ENCODE results near the gene ZDHHC9. TPM values are rescaled to one million over a fixed set of nuclear protein-coding genes. Genes with fewer than 3 reads are reported as not detected.

Gene ZDHHC9
- total RNA-seq, 1 experiment from 2014 or later: 19.4 TPM

- H3K4me3 ChIP-seq: no peak overlapping the region
- H3K27me3 ChIP-seq (replicated peaks): no peaks in the 10 kb centered on the region
- no peak for DNase-seq (ENCODE audit: low read depth in 1 of 2, low spot score in 2 of 2)
- no peaks in the 10 kb centered on the region for H3K9me3 ChIP-seq (replicated peaks)
- no peaks in the 10 kb centered on the region for H3K4me1 ChIP-seq (replicated peaks)
- H3K36me3 ChIP-seq: no peaks in the 10 kb centered on the region
- H3K27ac ChIP-seq: no peak overlapping the region
These were observed 57.5 kb downstream of the ZDHHC9 start for GRCh38 chrX:129786210-129786651.

GRCh38 chrX:129785160-129785947 is 58.3 kb downstream of the ZDHHC9 start:
- Histone ChIP-seq H3K27ac (no peak overlapping the region), H3K9me3 (replicated peaks) (no peaks in the 10 kb centered on the region), H3K27me3 (replicated peaks) (no peaks in the 10 kb centered on the region), H3K4me1 (replicated peaks) (no peaks in the 10 kb centered on the region), H3K36me3 (no peaks in the 10 kb centered on the region), H3K4me3 (no peak overlapping the region)
- no peak for DNase-seq (ENCODE audit: low read depth in 1 of 2, low spot score in 2 of 2)

GRCh38 chrX:129784371-129784770 is 59.3 kb downstream of the ZDHHC9 start:
- Histone ChIP-seq H3K4me3 (no peak overlapping the region), H3K4me1 (replicated peaks) (no peaks in the 10 kb centered on the region), H3K27me3 (replicated peaks) (no peaks in the 10 kb centered on the region), H3K36me3 (no peaks in the 10 kb centered on the region), H3K9me3 (replicated peaks) (no peaks in the 10 kb centered on the region), H3K27ac (no peak overlapping the region)
- DNase-seq (ENCODE audit: low read depth in 1 of 2, low spot score in 2 of 2): no peak

- no peaks in the 10 kb centered on the region for H3K36me3 ChIP-seq
- no peak overlapping the region for H3K4me3 ChIP-seq
- H3K9me3 ChIP-seq (replicated peaks): no peaks in the 10 kb centered on the region
- no peaks in the 10 kb centered on the region for H3K4me1 ChIP-seq (replicated peaks)
- DNase-seq (ENCODE audit: low read depth in 1 of 2, low spot score in 2 of 2): no peak
- no peak overlapping the region for H3K27ac ChIP-seq
- no peaks in the 10 kb centered on the region for H3K27me3 ChIP-seq (replicated peaks)
These were observed 60.4 kb downstream of the ZDHHC9 start for GRCh38 chrX:129783291-129783713.

- no peaks in the 10 kb centered on the region for H3K36me3 ChIP-seq
- no peaks in the 10 kb centered on the region for H3K4me1 ChIP-seq (replicated peaks)
- DNase-seq (ENCODE audit: low read depth in 1 of 2, low spot score in 2 of 2): no peak
- no peak overlapping the region for H3K4me3 ChIP-seq
- H3K27me3 ChIP-seq (replicated peaks): no peaks in the 10 kb centered on the region
- H3K9me3 ChIP-seq (replicated peaks): no peaks in the 10 kb centered on the region
- no peak overlapping the region for H3K27ac ChIP-seq
These were observed 61.0 kb downstream of the ZDHHC9 start for GRCh38 chrX:129782706-129783105.

GRCh38 chrX:129781680-129782495 is 61.8 kb downstream of the ZDHHC9 start:
- H3K36me3 ChIP-seq: no peaks in the 10 kb centered on the region
- DNase-seq (ENCODE audit: low read depth in 1 of 2, low spot score in 2 of 2): no peak
- H3K9me3 ChIP-seq (replicated peaks): no peaks in the 10 kb centered on the region
- no peak overlapping the region for H3K4me3 ChIP-seq
- H3K27ac ChIP-seq: no peak overlapping the region
- H3K27me3 ChIP-seq (replicated peaks): no peaks in the 10 kb centered on the region
- H3K4me1 ChIP-seq (replicated peaks): peaks cover 4% of the 10 kb centered on the region; the same call in 1 of the 2 replicates

- no peak for DNase-seq (ENCODE audit: low read depth in 1 of 2, low spot score in 2 of 2)
- no peaks in the 10 kb centered on the region for H3K36me3 ChIP-seq
- H3K4me3 ChIP-seq: no peak overlapping the region
- H3K4me1 ChIP-seq (replicated peaks): peaks cover 4% of the 10 kb centered on the region; the same call in 1 of the 2 replicates
- no peaks in the 10 kb centered on the region for H3K9me3 ChIP-seq (replicated peaks)
- no peaks in the 10 kb centered on the region for H3K27me3 ChIP-seq (replicated peaks)
- no peak overlapping the region for H3K27ac ChIP-seq
These were observed 62.5 kb downstream of the ZDHHC9 start for GRCh38 chrX:129781134-129781672.

- H3K27ac ChIP-seq: no peak overlapping the region
- H3K4me3 ChIP-seq: no peak overlapping the region
- H3K9me3 ChIP-seq (replicated peaks): no peaks in the 10 kb centered on the region
- no peaks in the 10 kb centered on the region for H3K27me3 ChIP-seq (replicated peaks)
- no peaks in the 10 kb centered on the region for H3K36me3 ChIP-seq
- H3K4me1 ChIP-seq (replicated peaks): peaks cover 4% of the 10 kb centered on the region; the same call in 1 of the 2 replicates
- no peak for DNase-seq (ENCODE audit: low read depth in 1 of 2, low spot score in 2 of 2)
These were observed 63.1 kb downstream of the ZDHHC9 start for GRCh38 chrX:129780441-129781105.

GRCh38 chrX:129779747-129780146 is 63.9 kb downstream of the ZDHHC9 start, which contains the start of gene SASH3:
SASH3 (plus strand) TSS chrX:129779949; CDS start chrX:129780098, 149 bp downstream.
- Histone ChIP-seq H3K4me3 (no peak within 1 kb of the TSS), H3K36me3 (no peaks in the 10 kb centered on the region), H3K9me3 (replicated peaks) (no peaks in the 10 kb centered on the region), H3K27ac (no peak within 1 kb of the TSS), H3K27me3 (replicated peaks) (no peaks in the 10 kb centered on the region), H3K4me1 (replicated peaks) (peaks cover 4% of the 10 kb centered on the region; the same call in 1 of the 2 replicates)
- no peak for DNase-seq (ENCODE audit: low read depth in 1 of 2, low spot score in 2 of 2)

GRCh38 chrX:129779086-129779672 is 64.5 kb downstream of the ZDHHC9 start:
- H3K36me3 ChIP-seq: no peaks in the 10 kb centered on the region
- H3K27ac ChIP-seq: no peak overlapping the region
- H3K4me1 ChIP-seq (replicated peaks): peaks cover 4% of the 10 kb centered on the region; the same call in 1 of the 2 replicates
- no peak overlapping the region for H3K4me3 ChIP-seq
- no peaks in the 10 kb centered on the region for H3K27me3 ChIP-seq (replicated peaks)
- no peak for DNase-seq (ENCODE audit: low read depth in 1 of 2, low spot score in 2 of 2)
- H3K9me3 ChIP-seq (replicated peaks): no peaks in the 10 kb centered on the region

- H3K4me3 ChIP-seq: no peak overlapping the region
- DNase-seq (ENCODE audit: low read depth in 1 of 2, low spot score in 2 of 2): peak in 1 of 2 experiments; percentile 4
- peaks cover 4% of the 10 kb centered on the region; the same call in 1 of the 2 replicates for H3K4me1 ChIP-seq (replicated peaks)
- no peaks in the 10 kb centered on the region for H3K9me3 ChIP-seq (replicated peaks)
- no peaks in the 10 kb centered on the region for H3K27me3 ChIP-seq (replicated peaks)
- no peak overlapping the region for H3K27ac ChIP-seq
- H3K36me3 ChIP-seq: no peaks in the 10 kb centered on the region
These were observed 66.3 kb downstream of the ZDHHC9 start for GRCh38 chrX:129777218-129778030.

GRCh38 chrX:129773649-129774458 is 69.8 kb downstream of the ZDHHC9 start:
- Histone ChIP-seq H3K27ac (no peak overlapping the region), H3K36me3 (no peaks in the 10 kb centered on the region), H3K27me3 (replicated peaks) (no peaks in the 10 kb centered on the region), H3K4me3 (no peak overlapping the region), H3K9me3 (replicated peaks) (no peaks in the 10 kb centered on the region), H3K4me1 (replicated peaks) (peaks cover 4% of the 10 kb centered on the region; the same call in 1 of the 2 replicates)
- no peak for DNase-seq (ENCODE audit: low read depth in 1 of 2, low spot score in 2 of 2)
